Epithelial cell of prostate (primary cell): ENCODE data around the gene EXOSC5.
A peak's percentile ranks its signal among the peaks of the same experiment; 100 is the strongest.
"Not testable (repeated sequence)": the region's sequence is repeated elsewhere in the genome, so short reads cannot be mapped to it uniquely, and the experiment has no call there.

Source experiments
- DNase-seq: peaks from one replicate; pipeline ENCODE4 v3.0.0-alpha.2; 2011; ENCODE audit warnings: low read depth, low spot score
- H3K27ac ChIP-seq: fragments of 450-650 bp; 2 replicates; pipeline ENCODE4 v1.5.1; 2017; ENCODE audit warnings: mild to moderate bottlenecking

Gene EXOSC5

DNA sequence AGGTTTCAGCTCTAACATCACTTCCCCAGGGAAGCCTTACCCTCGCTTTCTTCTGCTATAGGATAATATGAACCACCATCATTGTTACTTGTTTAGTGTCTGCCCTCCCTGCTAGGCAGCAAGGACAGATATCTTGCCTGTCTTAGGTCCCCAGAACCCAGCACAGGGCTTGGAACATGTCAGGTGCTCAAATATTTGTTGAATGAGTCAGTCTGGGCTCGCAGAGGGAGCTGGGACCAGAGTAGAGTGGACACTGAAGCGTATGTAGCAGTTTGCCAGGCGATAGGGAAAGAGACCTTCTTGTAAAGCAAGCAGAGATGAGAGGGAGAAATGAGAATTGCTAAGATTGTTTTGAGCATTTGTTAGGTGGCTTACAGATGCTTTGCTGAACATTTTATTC is 12.1 kb upstream of the EXOSC5 start:
- no peak for DNase-seq
- no peak overlapping the region for H3K27ac ChIP-seq

DNA sequence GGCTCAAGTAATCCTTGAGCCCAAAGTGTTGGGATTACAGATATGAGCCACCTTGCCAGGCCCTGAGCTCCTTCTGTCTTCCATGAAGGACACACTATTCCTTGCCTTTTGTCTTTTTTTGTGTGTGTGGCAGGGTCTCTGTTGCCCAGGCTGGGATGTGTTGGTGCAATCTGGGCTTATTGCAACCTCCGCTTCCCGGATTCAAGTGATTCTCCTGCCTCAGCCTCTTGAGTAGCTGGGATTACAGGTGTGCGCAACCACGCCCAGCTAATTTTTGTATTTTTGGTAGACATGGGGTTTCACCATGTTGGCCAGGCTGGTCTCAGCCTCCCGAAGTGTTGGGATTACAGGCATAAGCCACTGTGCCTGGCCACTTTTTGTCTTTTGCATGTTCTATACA is 11.7 kb upstream of the EXOSC5 start:
- not testable (repeated sequence) for DNase-seq, H3K27ac ChIP-seq

DNA sequence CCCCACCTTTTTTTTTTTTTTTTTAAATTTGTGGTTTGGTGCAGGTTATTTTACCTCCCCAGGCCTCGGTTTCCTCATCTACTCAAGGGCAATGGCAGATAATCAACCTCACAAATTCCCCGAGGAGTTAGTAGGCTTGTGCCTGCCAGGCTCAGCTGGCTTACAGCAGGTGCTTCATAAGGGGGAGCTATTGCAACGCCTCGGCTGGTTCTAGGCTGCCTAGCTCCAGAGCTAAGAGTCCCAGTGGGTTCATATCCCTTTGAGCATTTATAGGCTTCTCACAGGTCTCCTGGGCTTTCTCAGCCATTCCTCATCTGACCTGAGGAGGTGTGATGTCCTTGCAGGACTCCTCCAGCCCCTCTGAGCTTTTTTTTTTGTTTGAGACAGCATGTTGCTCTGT is 11.1 kb upstream of the EXOSC5 start:
- DNase-seq, result no peak
- H3K27ac ChIP-seq, result no peak overlapping the region

DNA sequence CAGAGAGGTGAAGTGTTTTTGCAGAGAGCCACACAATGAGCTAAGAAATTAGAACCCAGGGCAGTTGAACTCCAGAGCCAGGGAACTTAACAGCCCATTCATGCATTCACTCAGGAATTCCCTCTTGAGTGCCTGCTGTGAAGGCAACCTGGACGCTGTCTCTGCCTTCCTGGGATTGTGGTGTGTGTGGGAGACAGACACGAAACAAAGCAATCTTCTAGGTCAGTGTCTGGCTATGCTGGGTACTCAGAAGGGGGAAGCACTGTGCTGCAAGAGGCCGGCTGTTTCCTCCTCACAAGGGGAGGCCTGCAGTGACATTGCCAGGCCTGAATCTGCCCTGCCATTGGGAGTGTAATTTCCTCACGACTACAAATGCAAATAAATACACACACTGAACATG is 10.1 kb upstream of the EXOSC5 start:
- DNase-seq, result no peak

DNA sequence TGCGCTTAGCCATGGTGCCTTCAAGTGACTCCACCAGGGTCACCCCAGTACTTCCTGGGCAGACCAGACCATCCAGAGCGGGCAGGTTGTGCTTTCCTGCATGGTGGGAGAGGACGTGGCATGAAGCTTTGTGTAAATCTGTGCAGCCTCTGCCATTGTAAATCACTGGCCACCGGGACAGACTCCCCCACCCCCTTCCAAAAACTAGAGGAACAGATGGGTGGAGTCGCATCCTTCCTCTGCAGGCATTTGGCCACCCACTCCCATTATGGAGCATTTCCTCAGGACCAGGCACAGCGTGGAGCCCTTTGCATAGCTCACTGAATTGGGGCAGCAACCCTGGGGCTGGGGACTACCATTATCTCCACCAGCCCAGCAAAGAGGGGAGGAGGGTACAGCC is 8.6 kb upstream of the EXOSC5 start:
- no peak overlapping the region for H3K27ac ChIP-seq

More for the DNA sequence above, 10.1 kb upstream of the EXOSC5 start:
- H3K27ac ChIP-seq, result no peak overlapping the region

DNA sequence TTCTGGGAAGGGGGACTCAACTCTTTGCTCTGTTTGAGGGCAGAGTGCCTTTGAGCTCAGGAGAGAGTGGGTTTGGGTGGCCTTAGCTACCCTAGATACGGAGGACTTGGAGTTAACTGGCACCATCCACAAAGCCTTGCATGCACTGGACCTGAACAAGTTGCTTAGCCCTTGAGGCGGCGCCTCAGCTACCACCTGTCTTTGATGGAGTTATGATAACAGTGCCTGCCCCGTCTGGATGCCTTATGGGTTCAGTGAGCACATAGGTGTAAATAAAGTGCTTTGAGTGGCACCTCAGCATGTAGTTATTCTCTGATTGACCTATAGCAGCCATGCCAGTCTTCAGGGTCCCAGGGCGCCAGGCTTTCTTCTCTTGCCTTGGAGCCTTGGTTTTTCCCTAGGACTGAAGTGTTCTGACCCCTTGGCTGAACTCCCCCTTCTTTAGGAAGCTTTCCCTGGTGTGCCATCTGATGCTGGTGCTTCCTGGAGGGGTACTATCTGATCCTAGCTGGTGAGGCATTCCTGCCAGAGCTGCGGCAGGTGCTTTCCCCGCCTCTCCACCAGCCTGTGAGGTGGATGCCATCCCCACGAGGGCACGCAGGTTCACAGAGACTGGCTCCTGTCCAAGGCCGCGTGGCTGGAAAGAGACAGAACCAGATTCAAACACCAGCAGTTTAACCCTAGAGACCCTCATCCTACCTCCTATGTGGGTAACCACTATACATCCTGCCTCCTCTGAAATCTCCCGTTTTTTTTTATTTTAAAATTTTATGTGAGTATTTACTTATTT is 6.2 kb upstream of the EXOSC5 start:
- DNase-seq, result no peak
- H3K27ac ChIP-seq, result no peak overlapping the region

More for the DNA sequence above, 8.6 kb upstream of the EXOSC5 start:
- no peak for DNase-seq

DNA sequence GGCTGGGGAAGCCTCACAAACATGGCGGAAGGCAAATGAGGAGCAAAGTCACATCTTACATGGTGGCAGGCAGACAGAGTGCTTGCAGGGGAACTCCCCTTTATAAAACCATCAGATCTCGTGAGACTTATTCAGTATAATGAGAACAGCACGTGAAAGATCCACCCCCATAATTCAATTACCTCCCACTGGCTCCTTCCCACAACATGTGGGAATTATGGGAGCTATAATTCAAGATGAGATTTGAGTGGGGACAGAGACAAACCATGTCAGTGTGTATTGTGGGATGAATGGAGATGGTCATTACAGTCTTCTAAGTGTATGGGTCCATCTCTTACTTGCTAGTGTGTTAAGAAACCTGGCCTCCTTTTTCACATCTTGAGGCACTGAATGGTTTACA is 4.9 kb upstream of the EXOSC5 start:
- H3K27ac ChIP-seq, result peak overlapping the region; percentile 7
- DNase-seq, result no peak

DNA sequence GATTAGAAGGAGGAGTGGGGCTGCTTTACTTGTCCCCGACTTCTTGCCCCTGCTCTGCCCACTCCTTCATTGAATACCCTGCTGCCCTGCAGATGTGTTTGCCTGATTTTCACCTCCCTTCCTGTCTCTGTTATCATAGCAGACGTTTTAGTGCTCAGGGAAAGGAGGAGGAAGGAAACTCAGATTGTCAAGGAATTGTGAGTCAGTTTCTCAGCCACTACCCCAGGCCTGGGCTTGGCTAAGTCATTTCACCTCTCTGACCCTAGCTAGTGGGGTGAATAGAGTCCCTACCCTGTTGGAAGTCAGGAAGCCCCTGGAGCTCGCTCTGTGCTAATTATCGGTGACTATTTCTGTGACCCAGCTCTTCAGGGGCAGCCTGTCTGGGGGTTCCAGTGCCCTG is 4.3 kb upstream of the EXOSC5 start:
- peak overlapping the region; percentile 7 for H3K27ac ChIP-seq
- no peak for DNase-seq

DNA sequence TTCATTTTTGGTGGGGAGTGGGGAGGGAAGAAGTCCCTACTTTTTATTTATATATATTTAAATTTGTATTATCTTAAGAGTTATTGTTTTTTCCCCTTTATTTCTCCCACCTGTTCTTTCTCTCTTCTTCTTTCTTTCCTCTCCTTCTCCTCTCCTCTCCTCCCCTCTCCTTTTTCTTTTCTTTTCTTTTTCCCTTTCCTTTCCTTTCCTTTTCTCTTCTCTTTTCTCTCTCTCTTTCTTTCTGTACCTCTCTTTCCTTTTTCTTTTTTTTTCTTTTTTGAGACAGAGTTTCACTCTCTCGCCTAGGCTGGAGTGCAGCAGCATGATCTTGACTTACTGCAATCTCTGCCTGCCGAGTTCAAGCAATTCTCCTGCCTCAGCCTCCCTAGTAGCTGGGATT is 2.4 kb upstream of the EXOSC5 start:
- H3K27ac ChIP-seq, result no peak overlapping the region
- no peak for DNase-seq

DNA sequence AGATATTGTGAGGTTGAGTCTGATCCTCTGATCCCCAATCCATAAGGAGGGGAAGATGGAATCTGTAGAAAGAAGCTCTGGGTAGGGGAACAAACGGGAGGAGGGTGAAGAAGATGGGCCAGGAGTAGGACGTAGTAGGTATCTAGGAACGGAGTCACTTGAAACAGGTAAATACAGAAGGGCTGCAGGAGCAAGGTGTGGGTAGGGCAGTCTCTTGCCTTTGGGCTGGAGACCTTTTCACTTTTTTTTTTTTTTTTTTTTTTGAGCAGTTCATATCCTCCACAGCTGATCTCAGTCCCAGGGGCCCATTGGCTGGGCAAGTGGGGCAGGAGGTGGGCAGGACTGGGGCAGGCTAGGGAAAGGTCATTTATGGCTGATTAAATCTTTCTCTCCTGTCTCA is 1.9 kb upstream of the EXOSC5 start:
- no peak overlapping the region for H3K27ac ChIP-seq
- no peak for DNase-seq

DNA sequence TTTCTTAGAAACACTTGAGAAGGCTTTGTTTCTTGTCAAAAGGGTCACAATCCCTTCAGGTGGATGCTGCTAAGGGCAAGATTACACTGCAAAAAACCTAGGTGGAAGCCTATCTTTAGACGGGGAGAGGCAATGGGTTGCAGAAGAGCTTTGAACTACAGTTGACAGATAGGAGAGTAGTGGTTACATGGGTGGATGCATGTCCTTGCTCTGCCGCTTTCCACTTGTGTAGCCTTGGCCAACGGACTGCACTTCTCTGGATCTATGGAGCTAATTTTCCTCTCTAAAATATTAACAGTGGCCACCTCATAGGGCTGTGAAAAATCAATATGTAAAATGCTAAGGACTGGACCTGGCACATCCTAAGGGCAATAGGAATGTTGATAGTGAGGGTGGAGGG is 1.4 kb upstream of the EXOSC5 start:
- no peak for DNase-seq
- H3K27ac ChIP-seq, result no peak overlapping the region

DNA sequence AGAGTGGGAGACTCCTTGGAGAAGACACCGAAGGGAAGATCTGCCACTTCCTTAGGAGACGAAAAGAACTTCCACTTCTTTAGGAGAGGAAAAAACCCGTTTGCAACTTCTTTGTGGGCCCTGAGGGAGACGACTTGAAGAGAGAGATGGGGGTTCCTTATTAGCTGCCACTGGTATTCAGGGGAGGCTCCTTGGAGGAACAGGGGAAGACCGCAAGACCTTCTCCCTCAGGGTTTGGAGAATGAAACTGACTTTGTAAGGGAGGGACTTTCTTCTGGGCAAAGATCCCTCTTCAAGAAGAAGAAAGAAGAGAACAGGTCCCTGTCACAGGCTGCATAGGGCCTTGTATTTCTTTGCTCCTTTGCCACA is 875 bp upstream of the EXOSC5 start:
- DNase-seq, result no peak

DNA sequence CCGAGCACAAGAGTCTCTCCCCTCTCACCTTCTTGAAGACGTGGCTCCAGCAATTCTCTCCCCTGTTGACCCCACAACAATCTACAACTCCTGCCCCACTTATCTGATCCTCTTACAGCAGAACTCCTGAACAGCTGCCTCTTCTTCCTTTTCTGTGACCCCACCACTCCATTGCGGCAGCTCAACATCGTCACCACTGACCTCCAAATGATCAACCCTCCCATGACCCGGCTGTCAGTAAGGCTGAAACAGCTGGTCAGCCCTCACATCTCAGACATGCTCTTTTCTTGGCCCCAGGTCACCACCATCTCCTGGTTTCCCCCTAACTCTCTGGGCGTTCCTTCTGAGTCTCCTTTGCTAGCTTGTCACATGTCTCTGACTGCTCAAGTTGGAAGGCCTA is 1.8 kb downstream of the EXOSC5 start:
- no peak for DNase-seq
- no peak overlapping the region for H3K27ac ChIP-seq

More for the DNA sequence above, 875 bp upstream of the EXOSC5 start:
- H3K27ac ChIP-seq, result peak overlapping the region; percentile 79

DNA sequence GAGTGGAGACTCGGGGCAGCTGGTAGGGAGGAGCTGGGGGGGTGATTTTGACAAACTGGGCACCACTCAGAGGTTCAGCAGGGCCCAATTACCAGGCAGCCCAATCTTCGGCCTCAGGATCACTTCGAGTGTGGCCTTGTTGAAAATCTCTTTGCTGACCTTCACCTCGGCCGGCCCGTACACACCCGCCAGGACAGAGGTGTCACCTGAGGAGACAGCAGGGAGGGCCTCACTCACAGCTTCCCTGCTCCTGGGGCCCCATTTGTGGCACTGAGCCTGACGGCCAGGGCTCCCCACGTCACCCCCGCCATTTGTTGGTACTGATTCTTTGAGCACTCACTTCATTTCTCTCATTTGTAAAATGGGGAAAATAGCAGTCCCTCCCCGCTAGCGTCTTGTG is 4.4 kb downstream of the EXOSC5 start:
- no peak overlapping the region for H3K27ac ChIP-seq
- DNase-seq, result no peak

DNA sequence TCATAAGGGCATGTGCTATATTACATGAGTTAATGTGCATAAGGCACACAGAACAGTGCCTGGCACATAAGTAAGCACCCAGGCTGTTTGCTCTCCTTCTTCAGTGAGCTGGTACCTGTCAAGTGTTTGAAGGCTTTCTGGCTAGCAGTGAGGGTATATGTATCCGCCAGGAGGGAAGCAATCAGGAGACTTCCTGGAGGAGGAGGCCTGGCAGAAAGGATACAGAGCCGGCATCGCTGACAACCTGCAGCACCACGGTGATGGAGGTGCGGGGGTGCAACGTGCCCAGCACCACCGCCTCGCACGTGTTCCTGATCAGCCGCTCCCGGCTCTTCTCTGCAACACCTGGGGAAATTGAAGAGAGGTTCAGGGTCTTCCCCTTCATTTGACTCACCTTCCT is 5.5 kb downstream of the EXOSC5 start:
- H3K27ac ChIP-seq, result no peak overlapping the region
- no peak for DNase-seq

DNA sequence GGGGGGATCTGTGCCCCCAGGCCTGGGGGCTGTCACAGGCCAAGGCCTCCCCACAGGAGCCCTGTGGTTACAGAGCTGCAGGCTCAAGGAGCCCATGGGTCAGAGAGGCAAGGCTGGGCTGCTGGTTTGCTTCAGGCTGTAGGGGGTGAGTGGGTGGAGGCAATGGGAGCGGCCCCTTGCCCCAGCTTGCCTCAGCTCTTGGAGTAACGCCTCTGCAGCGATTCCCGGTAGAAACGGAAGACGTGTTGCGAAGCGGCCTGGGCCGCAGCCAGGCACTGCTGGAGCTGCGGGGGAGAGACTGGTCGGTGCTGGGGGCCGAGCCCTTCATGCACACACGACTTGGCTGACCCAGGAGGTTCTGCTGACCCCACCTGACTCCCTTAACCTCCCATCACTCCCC is 10.7 kb downstream of the EXOSC5 start:
- H3K27ac ChIP-seq, result peak overlapping the region; percentile 56

DNA sequence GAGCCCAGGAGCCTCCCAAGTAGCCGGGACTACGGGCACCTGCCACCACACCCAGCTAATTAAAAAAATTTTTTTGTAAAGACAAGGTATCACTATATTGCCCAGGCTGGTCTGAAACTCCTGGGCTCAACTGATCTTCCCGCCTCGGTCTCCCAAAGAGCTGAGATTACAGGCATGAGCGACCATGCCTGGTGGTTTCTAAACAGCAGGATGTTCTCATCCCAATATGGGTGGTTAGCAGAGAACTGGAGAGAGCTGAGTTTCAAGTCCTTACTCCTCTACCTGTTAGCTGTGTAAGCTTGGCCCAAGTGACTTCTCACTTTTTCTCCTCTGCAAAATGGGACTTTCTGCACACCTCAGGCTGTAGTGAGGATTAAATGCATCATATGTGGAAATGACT is 12.8 kb downstream of the EXOSC5 start:
- no peak overlapping the region for H3K27ac ChIP-seq
- no peak for DNase-seq

More for the DNA sequence above, 10.7 kb downstream of the EXOSC5 start:
- no peak for DNase-seq

DNA sequence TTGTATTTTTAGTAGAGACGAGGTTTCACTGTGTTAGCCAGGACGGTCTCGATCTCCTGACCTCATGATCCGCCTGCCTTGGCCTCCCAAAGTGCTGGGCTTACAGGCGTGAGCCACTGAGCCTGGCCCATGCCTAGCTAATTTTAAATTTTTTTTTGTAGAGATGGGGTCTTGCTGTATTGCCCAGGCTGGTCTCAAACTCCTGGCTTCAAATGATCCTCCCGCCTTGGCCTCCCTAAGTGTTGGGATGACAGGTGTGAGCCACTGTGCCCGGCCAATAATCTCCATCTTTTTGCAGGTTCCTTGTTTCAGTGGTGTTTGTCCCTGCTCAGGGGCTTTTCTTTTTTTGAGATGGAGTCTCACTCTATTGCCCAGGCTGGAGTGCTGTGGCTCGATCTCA is 15.6 kb downstream of the EXOSC5 start:
- not testable (repeated sequence) for DNase-seq, H3K27ac ChIP-seq

DNA sequence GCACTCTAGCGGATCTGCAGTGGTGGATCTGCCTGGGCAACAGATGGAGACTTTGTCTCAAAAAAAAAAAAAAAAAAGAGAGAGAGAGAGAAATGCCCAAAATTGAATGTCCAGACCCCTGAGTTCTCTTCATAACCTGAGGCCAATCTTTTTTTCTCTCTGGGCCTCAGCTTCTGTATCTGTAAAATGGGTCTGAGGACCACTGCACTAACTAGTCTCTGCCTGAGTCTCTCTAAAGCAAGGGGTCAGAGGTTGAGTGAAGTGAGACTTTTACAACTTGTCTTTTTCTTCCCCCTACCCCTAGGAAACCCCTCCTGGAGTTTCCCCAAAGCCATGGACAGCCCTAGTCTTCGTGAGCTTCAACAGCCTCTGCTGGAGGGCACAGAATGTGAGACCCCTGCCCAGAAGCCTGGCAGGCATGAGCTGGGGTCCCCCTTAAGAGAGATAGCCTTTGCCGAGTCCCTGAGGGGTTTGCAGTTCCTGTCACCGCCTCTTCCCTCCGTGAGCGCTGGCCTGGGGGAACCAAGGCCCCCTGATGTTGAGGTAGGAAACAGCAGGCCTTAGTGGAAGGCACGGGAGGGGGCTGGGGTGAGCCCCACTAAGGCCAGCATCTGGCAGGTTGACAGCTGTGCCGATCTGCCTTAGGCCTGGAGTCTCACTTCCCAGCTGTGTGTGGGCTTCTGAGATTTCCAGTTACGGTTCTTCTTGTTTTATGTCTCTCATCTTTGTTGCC is 19.0 kb downstream of the EXOSC5 start:
- H3K27ac ChIP-seq, result no peak overlapping the region
- no peak for DNase-seq

DNA sequence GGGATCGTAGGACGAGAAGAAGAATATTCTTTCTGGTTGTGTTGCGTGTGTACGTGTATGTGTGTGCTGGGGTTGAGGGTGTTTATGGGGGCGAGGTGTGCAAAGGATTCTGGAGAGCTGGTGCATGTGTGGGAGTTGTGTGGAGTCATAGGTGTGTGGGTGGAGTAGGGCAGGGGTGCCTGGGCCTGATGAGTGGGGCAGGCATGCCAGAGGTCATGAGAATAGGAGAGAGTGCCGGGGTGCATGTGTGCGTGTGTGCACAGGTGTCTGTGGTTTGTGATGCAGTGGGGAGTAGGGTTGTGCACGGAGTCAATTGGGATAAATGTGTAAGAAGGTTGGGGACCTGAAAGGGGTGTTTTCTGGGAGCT is 20.2 kb downstream of the EXOSC5 start:
- no peak for DNase-seq
- no peak overlapping the region for H3K27ac ChIP-seq

DNA sequence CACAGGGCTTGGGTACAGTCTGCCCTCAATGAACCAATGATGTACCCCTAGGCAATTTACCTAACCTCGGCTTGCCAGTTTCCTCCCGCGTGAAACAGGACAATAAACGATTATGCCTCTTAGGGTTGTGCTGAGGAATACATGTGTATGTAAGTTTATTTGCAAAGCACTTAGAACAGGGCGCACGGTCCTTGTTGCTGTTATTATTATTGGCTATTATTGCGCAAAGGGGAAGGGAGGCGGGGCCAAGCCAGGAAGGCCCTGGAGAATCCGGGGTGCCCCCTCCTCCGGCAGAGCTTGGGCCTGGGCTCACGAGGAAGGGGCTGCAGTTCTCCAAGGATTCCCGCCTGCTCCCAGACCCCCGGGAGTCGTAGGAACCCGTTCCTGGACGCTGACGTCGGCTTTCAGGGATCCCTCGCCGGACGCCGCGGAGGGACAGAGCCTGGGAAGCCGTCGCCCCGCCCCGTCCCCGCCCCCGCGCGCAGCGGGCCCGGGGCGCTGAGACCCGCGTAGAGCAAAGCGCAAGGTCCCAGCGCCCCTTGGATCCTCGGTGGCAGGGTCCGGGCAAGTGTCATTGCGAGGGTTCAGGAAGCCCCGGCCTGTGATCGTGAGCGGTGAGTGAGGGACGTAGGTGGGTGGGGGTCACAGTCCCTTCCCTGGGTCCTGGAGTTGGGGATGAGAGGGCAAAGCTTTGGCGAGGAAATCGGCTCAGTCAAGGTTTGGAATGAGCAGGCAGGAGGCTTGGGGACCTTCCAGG is 20.7 kb downstream of the EXOSC5 start, which contains the start of gene TMEM91:
Gene TMEM91 (plus strand): TSS at position 293 of the 757 bp plus-strand sequence. CDS start 1,777 bp downstream, outside the sequence.
- DNase-seq, result no peak
- H3K27ac ChIP-seq, result no peak within 1 kb of the TSS
